Measurements from ENCODE around the gene CADM1. TPM values are rescaled to one million over a fixed set of nuclear protein-coding genes. Genes with fewer than 3 reads are reported as not detected.

CADM1 gene
- total RNA-seq, 1 donor from 2014 or later, result 35.0 TPM

DNA sequence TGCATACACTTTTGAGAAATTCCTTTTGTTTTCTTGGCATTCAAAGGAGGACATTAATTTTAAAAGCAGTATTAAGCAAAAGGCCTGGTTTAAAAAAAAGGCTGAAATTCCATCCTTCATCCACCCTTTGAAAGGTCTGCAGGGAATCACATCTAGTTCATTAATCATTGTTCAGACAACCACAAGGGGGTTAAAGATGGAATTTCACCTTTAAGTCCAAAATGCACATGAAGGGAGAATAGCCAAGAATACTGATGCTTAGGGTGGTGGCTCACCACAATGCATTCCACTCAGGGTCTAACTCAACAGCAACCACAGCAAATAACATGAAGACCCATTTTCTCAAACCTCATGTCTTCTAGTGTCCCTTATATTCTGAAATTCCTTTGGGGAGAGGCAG, 256.9 kb downstream of the CADM1 start:
- Histone ChIP-seq H3K27ac (ENCODE audit: low read depth, low read length) (no peak overlapping the region), H3K27me3 (ENCODE audit: control insufficient read depth in 3 of 3, insufficient read depth in 3 of 3, low read length in 3 of 3) (no peaks in the 10 kb centered on the region), H3K4me3 (ENCODE audit: low read length in 3 of 3) (no peak overlapping the region), H3K9ac (ENCODE audit: low read depth in 1 of 3, low read length in 3 of 3) (no peak overlapping the region), H3K4me1 (ENCODE audit: control insufficient read depth in 3 of 3, insufficient read depth in 3 of 3, low read length in 3 of 3) (peaks cover 0 to 4% (median 3%) of the 10 kb centered on the region in 3 donors), H3K9me3 (ENCODE audit: control insufficient read depth in 3 of 3, low read length in 3 of 3) (no peaks in the 10 kb centered on the region), H3K36me3 (ENCODE audit: control insufficient read depth in 3 of 3, insufficient read depth in 3 of 3, low read length in 3 of 3) (no peaks in the 10 kb centered on the region)

DNA sequence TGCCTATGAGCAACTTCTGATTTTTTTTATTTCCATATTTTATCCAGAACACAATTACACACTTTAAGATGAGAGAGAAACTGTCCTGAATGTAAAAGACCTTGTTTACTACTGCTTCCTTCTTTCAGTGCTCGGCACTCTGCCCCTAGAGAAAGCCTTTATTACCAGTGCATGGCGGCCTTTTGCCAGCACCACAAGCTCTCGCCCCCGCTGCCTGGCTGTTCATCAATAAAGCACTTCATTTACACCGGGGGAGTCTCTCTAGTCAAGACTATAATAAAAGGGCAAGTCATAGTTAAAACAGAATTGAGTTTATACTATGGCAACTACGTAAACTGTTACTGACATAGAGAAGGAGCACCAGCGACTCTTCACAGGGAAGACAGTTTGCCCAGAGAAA, 259.5 kb downstream of the CADM1 start:
- no peak overlapping the region for H3K4me3 ChIP-seq (ENCODE audit: low read length in 3 of 3)
- no peaks in the 10 kb centered on the region for H3K27me3 ChIP-seq (ENCODE audit: control insufficient read depth in 3 of 3, insufficient read depth in 3 of 3, low read length in 3 of 3)
- no peak overlapping the region for H3K9ac ChIP-seq (ENCODE audit: low read depth in 1 of 3, low read length in 3 of 3)
- peaks cover 0 to 3% (median 0%) of the 10 kb centered on the region in 3 donors for H3K4me1 ChIP-seq (ENCODE audit: control insufficient read depth in 3 of 3, insufficient read depth in 3 of 3, low read length in 3 of 3)
- H3K27ac ChIP-seq (ENCODE audit: low read depth, low read length), result no peak overlapping the region
- H3K36me3 ChIP-seq (ENCODE audit: control insufficient read depth in 3 of 3, insufficient read depth in 3 of 3, low read length in 3 of 3), result no peaks in the 10 kb centered on the region
- H3K9me3 ChIP-seq (ENCODE audit: control insufficient read depth in 3 of 3, low read length in 3 of 3), result no peaks in the 10 kb centered on the region

DNA sequence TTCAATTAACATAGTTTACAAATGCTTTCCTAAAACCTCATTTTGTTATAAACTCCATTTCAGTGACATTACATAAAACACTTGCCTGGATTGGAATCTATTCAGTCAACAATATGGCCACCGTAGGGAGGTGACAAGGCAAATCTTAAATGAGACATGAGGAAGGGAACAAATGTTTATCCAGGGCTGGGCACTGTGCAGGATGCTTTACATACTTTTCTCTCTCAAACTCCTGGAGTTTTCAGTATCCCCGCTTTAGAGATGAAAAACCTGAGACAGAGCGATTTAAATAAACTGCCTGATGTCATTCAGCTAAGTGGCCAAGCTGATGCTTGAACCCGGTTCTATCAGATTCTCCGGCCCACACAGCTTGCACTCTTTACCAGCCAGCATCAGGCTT, 259.9 kb downstream of the CADM1 start:
- H3K27ac ChIP-seq (ENCODE audit: low read depth, low read length), result no peak overlapping the region
- H3K27me3 ChIP-seq (ENCODE audit: control insufficient read depth in 3 of 3, insufficient read depth in 3 of 3, low read length in 3 of 3), result no peaks in the 10 kb centered on the region
- H3K4me3 ChIP-seq (ENCODE audit: low read length in 3 of 3), result no peak overlapping the region
- H3K4me1 ChIP-seq (ENCODE audit: control insufficient read depth in 3 of 3, insufficient read depth in 3 of 3, low read length in 3 of 3), result peaks cover 0 to 3% (median 0%) of the 10 kb centered on the region in 3 donors
- H3K9me3 ChIP-seq (ENCODE audit: control insufficient read depth in 3 of 3, low read length in 3 of 3), result no peaks in the 10 kb centered on the region
- no peak overlapping the region for H3K9ac ChIP-seq (ENCODE audit: low read depth in 1 of 3, low read length in 3 of 3)
- H3K36me3 ChIP-seq (ENCODE audit: control insufficient read depth in 3 of 3, insufficient read depth in 3 of 3, low read length in 3 of 3), result no peaks in the 10 kb centered on the region

DNA sequence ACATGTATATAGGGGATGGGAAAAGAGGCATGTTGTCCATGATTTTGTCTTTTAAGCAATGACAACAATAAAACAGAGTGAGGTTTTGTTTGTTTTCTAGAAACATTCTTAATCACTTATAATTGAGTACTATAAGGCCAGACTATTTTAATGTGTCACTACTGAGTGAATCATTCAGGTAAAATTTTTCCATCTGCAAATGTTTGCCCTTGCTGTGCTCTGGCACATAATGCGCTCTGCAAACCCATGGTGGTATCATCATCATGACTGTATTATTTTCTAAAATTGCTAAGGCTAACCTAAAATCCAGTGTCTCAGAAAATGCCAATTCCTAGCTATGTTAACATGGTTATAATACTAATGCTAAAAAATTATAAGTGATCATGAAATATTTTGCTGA, 261.2 kb downstream of the CADM1 start:
- peaks cover 0 to 3% (median 0%) of the 10 kb centered on the region in 3 donors for H3K4me1 ChIP-seq (ENCODE audit: control insufficient read depth in 3 of 3, insufficient read depth in 3 of 3, low read length in 3 of 3)
- H3K4me3 ChIP-seq (ENCODE audit: low read length in 3 of 3), result no peak overlapping the region
- no peaks in the 10 kb centered on the region for H3K9me3 ChIP-seq (ENCODE audit: control insufficient read depth in 3 of 3, low read length in 3 of 3)
- no peaks in the 10 kb centered on the region for H3K27me3 ChIP-seq (ENCODE audit: control insufficient read depth in 3 of 3, insufficient read depth in 3 of 3, low read length in 3 of 3)
- no peak overlapping the region for H3K9ac ChIP-seq (ENCODE audit: low read depth in 1 of 3, low read length in 3 of 3)
- no peaks in the 10 kb centered on the region for H3K36me3 ChIP-seq (ENCODE audit: control insufficient read depth in 3 of 3, insufficient read depth in 3 of 3, low read length in 3 of 3)
- no peak overlapping the region for H3K27ac ChIP-seq (ENCODE audit: low read depth, low read length)

DNA sequence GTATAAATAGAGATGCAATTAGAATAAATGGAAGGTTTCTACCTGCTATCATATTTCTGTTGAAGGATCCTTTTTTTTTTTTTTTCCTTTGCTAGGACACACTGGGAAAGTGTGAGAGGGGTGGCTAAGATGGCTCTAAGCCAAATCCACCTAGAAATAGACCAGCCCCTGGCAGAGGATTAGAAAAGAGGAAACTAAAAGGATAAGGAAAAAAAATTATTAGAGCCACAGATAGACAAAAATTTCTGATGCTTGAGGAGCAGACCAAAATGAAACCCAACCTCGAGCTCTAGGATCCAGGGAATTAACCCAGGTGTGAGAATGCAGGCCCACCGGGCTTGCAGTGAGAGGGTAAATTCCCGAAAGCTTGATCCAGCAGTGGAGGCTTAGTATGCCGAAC, 262.3 kb downstream of the CADM1 start:
- Histone ChIP-seq H3K36me3 (ENCODE audit: control insufficient read depth in 3 of 3, insufficient read depth in 3 of 3, low read length in 3 of 3) (no peaks in the 10 kb centered on the region), H3K9me3 (ENCODE audit: control insufficient read depth in 3 of 3, low read length in 3 of 3) (no peaks in the 10 kb centered on the region), H3K9ac (ENCODE audit: low read depth in 1 of 3, low read length in 3 of 3) (no peak overlapping the region), H3K27me3 (ENCODE audit: control insufficient read depth in 3 of 3, insufficient read depth in 3 of 3, low read length in 3 of 3) (no peaks in the 10 kb centered on the region), H3K27ac (ENCODE audit: low read depth, low read length) (no peak overlapping the region), H3K4me1 (ENCODE audit: control insufficient read depth in 3 of 3, insufficient read depth in 3 of 3, low read length in 3 of 3) (peaks cover 0 to 3% (median 0%) of the 10 kb centered on the region in 3 donors), H3K4me3 (ENCODE audit: low read length in 3 of 3) (no peak overlapping the region)

DNA sequence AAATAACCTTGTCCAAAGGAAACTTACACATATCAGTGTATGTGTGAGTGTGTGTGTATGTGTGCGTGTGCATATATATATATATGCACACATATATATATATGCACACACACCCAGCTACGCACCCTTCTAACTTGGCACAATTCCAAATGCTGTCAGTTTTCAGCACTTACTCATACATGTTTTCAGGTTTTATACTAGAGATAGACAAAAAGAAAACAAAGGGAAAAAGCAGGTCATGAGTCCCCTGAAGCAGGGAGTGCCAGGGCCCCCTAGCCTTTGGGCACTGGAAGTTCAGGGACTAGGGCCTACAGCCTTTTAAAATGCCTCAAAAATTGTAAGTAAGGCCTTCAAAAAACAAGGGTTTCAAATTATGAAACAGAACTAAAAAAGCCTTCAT, 265.4 kb downstream of the CADM1 start:
- Histone ChIP-seq H3K4me3 (ENCODE audit: low read length in 3 of 3) (no peak overlapping the region), H3K27me3 (ENCODE audit: control insufficient read depth in 3 of 3, insufficient read depth in 3 of 3, low read length in 3 of 3) (no peaks in the 10 kb centered on the region), H3K9me3 (ENCODE audit: control insufficient read depth in 3 of 3, low read length in 3 of 3) (no peaks in the 10 kb centered on the region), H3K27ac (ENCODE audit: low read depth, low read length) (no peak overlapping the region), H3K9ac (ENCODE audit: low read depth in 1 of 3, low read length in 3 of 3) (no peak overlapping the region), H3K4me1 (ENCODE audit: control insufficient read depth in 3 of 3, insufficient read depth in 3 of 3, low read length in 3 of 3) (peaks cover 0 to 3% (median 0%) of the 10 kb centered on the region in 3 donors), H3K36me3 (ENCODE audit: control insufficient read depth in 3 of 3, insufficient read depth in 3 of 3, low read length in 3 of 3) (no peaks in the 10 kb centered on the region)

DNA sequence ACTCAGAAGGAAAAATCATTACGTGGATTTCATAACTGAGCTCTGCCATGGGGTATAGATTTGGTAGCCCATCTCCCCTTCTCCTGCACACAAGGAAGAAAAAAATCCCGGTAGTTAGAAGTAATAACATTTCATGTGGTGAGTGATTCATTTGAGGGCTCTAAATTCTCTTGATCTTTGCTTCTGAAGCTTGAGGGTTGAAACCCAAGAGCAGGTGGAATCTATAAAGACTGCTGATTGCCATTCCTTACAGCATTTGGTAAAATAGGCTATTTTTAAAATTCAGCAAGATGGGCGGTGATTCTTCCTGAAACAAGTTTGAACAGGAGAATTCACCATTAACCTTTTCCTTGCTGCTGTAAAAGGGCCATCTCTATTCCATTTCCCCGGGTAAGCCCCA, 266.1 kb downstream of the CADM1 start:
- no peak overlapping the region for H3K27ac ChIP-seq (ENCODE audit: low read depth, low read length)
- no peaks in the 10 kb centered on the region for H3K36me3 ChIP-seq (ENCODE audit: control insufficient read depth in 3 of 3, insufficient read depth in 3 of 3, low read length in 3 of 3)
- H3K9me3 ChIP-seq (ENCODE audit: control insufficient read depth in 3 of 3, low read length in 3 of 3), result no peaks in the 10 kb centered on the region
- H3K4me3 ChIP-seq (ENCODE audit: low read length in 3 of 3), result no peak overlapping the region
- no peaks in the 10 kb centered on the region for H3K27me3 ChIP-seq (ENCODE audit: control insufficient read depth in 3 of 3, insufficient read depth in 3 of 3, low read length in 3 of 3)
- H3K4me1 ChIP-seq (ENCODE audit: control insufficient read depth in 3 of 3, insufficient read depth in 3 of 3, low read length in 3 of 3), result peaks cover 0 to 3% (median 0%) of the 10 kb centered on the region in 3 donors
- H3K9ac ChIP-seq (ENCODE audit: low read depth in 1 of 3, low read length in 3 of 3), result no peak overlapping the region

DNA sequence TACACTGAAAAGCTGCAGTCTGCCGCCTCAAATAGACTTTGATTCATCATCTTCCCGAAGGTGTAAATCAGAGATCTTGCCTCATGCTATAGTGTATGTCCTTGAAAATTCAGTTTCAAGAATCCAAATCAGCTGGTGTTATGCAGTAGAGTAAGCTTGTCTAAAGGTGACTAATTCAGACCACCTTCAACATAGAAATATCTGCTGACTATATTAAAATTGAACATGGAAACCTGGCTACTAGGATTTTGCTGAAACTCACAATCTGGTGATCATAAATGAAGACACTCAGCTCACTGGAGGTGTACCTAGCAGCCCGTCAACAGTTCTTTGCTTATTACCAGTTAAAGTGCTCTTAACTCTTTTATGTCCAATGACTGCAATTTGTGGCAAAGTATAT, 266.6 kb downstream of the CADM1 start:
- H3K4me3 ChIP-seq (ENCODE audit: low read length in 3 of 3), result no peak overlapping the region
- no peaks in the 10 kb centered on the region for H3K27me3 ChIP-seq (ENCODE audit: control insufficient read depth in 3 of 3, insufficient read depth in 3 of 3, low read length in 3 of 3)
- no peaks in the 10 kb centered on the region for H3K36me3 ChIP-seq (ENCODE audit: control insufficient read depth in 3 of 3, insufficient read depth in 3 of 3, low read length in 3 of 3)
- H3K9ac ChIP-seq (ENCODE audit: low read depth in 1 of 3, low read length in 3 of 3), result no peak overlapping the region
- H3K9me3 ChIP-seq (ENCODE audit: control insufficient read depth in 3 of 3, low read length in 3 of 3), result no peaks in the 10 kb centered on the region
- H3K4me1 ChIP-seq (ENCODE audit: control insufficient read depth in 3 of 3, insufficient read depth in 3 of 3, low read length in 3 of 3), result peaks cover 0 to 2% (median 0%) of the 10 kb centered on the region in 3 donors
- no peak overlapping the region for H3K27ac ChIP-seq (ENCODE audit: low read depth, low read length)

DNA sequence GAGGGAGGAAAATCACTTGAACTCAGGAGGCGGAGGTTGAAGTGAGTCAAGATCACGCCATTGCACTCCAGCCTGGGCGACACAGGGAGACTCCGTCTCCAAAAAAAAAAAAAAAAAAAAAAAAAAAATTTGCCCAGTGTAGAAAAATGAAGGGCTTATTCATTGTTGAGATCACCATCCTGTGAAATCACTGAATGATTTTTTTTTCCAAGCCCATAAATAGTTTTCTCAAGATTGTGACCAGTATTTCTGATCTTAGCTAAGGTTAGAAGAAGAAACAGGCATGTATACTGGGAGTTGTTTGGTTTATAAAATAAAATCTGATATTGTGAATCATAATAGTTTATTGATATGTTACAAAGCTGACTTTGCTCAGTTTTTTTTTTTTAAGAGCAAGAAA, 269.4 kb downstream of the CADM1 start:
- H3K27ac ChIP-seq (ENCODE audit: low read depth, low read length), result no peak overlapping the region
- no peaks in the 10 kb centered on the region for H3K36me3 ChIP-seq (ENCODE audit: control insufficient read depth in 3 of 3, insufficient read depth in 3 of 3, low read length in 3 of 3)
- no peaks in the 10 kb centered on the region for H3K4me1 ChIP-seq (ENCODE audit: control insufficient read depth in 3 of 3, insufficient read depth in 3 of 3, low read length in 3 of 3)
- no peak overlapping the region for H3K4me3 ChIP-seq (ENCODE audit: low read length in 3 of 3)
- no peak overlapping the region for H3K9ac ChIP-seq (ENCODE audit: low read depth in 1 of 3, low read length in 3 of 3)
- no peaks in the 10 kb centered on the region for H3K9me3 ChIP-seq (ENCODE audit: control insufficient read depth in 3 of 3, low read length in 3 of 3)
- H3K27me3 ChIP-seq (ENCODE audit: control insufficient read depth in 3 of 3, insufficient read depth in 3 of 3, low read length in 3 of 3), result no peaks in the 10 kb centered on the region

DNA sequence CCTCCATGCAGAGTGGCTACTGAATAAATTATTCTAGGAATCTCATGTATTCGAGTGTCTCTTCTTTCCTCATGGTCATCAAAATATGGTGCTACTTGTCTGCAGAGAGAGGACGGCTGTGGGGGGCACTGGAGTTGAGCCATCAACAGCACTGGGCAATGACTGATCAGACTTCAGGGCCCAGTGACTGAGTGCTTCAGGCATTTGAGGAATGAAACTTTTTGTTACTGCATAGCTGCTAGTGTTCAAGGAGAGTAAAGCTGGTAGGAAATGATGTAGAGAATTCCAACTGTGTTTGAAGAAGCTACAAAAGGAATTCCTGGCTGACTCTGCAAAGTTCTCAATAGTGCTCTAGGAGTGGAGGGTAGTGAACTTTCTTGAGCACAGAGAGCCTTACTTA, 277.7 kb downstream of the CADM1 start:
- Histone ChIP-seq H3K9ac (ENCODE audit: low read depth in 1 of 3, low read length in 3 of 3) (no peak overlapping the region), H3K27ac (ENCODE audit: low read depth, low read length) (no peak overlapping the region), H3K36me3 (ENCODE audit: control insufficient read depth in 3 of 3, insufficient read depth in 3 of 3, low read length in 3 of 3) (no peaks in the 10 kb centered on the region), H3K4me3 (ENCODE audit: low read length in 3 of 3) (no peak overlapping the region), H3K9me3 (ENCODE audit: control insufficient read depth in 3 of 3, low read length in 3 of 3) (no peaks in the 10 kb centered on the region), H3K27me3 (ENCODE audit: control insufficient read depth in 3 of 3, insufficient read depth in 3 of 3, low read length in 3 of 3) (no peaks in the 10 kb centered on the region), H3K4me1 (ENCODE audit: control insufficient read depth in 3 of 3, insufficient read depth in 3 of 3, low read length in 3 of 3) (peaks cover 3 to 15% (median 15%) of the 10 kb centered on the region in 3 donors)

DNA sequence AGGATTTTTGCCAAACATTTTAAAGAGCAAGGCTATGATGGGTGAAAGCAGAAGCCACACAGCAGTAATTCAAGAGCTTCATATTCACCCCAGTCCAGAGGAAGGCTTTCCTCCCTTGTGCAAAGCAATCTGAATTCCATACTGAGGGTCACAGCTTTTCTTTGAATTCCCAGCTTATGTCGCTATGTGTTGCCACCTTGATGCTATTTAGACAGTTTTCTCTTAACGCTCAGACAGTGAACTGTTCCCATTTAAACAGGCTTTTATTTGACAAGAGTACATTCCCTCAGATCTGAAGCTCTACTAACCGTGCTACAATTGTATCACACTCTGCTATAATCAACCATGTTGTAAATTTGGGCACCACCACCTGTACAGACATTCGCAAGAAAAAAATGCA, 279.7 kb downstream of the CADM1 start:
- no peak overlapping the region for H3K9ac ChIP-seq (ENCODE audit: low read depth in 1 of 3, low read length in 3 of 3)
- no peaks in the 10 kb centered on the region for H3K27me3 ChIP-seq (ENCODE audit: control insufficient read depth in 3 of 3, insufficient read depth in 3 of 3, low read length in 3 of 3)
- H3K4me3 ChIP-seq (ENCODE audit: low read length in 3 of 3), result no peak overlapping the region
- H3K27ac ChIP-seq (ENCODE audit: low read depth, low read length), result no peak overlapping the region
- H3K4me1 ChIP-seq (ENCODE audit: control insufficient read depth in 3 of 3, insufficient read depth in 3 of 3, low read length in 3 of 3), result peaks cover 13 to 22% (median 21%) of the 10 kb centered on the region in 3 donors
- no peaks in the 10 kb centered on the region for H3K36me3 ChIP-seq (ENCODE audit: control insufficient read depth in 3 of 3, insufficient read depth in 3 of 3, low read length in 3 of 3)
- no peaks in the 10 kb centered on the region for H3K9me3 ChIP-seq (ENCODE audit: control insufficient read depth in 3 of 3, low read length in 3 of 3)
